ENCODE results near the gene MEAK7. TPM values are rescaled to one million over a fixed set of nuclear protein-coding genes. Genes with fewer than 3 reads are reported as not detected.

MEAK7 gene
- total and polyA plus RNA-seq, 2 of the 8 experiments (the other 6 are each of a cell fraction or from before 2014, with no cell fraction given), result 9.6 to 19.6 TPM

GRCh38 chr16:84508502-84508901 lies 4.0 kb upstream of the MEAK7 start:
- no peak overlapping the region for H3K4me3 ChIP-seq (ENCODE audit: extremely low read depth in 1 of 4, insufficient read depth in 2 of 4, low read depth in 3 of 4, low read length in 4 of 4)
- H3K23me2 ChIP-seq (ENCODE audit: low read depth, low read length), result peaks cover 9% of the 10 kb centered on the region; the same call in 1 of the 2 replicates
- no peak overlapping the region for H3K4me2 ChIP-seq (ENCODE audit: insufficient read depth in 1 of 2, low read depth in 2 of 2, low read length in 2 of 2)
- H3K27ac ChIP-seq (ENCODE audit: low read depth, low read length), result no peak overlapping the region
- H4K91ac ChIP-seq (replicated peaks; ENCODE audit: insufficient read length, low read length), result no peak overlapping the region
- no peak overlapping the region for H3K23ac ChIP-seq (ENCODE audit: insufficient read length)
- H2BK5ac ChIP-seq (ENCODE audit: low read depth, low read length), result no peak overlapping the region
- no peak overlapping the region for H2BK20ac ChIP-seq (ENCODE audit: low read length)
- no peak overlapping the region for H2BK15ac ChIP-seq (ENCODE audit: low read length)
- H2BK120ac ChIP-seq (replicated peaks; ENCODE audit: low read depth, low read length), result no peak overlapping the region
- H3K9ac ChIP-seq (replicated peaks in 1 of 4; ENCODE audit: extremely low read depth in 1 of 4, low read depth in 3 of 4, low read length in 3 of 4), result no peak overlapping the region
- no peak overlapping the region for H2BK12ac ChIP-seq (ENCODE audit: low read depth, low read length)
- no peak overlapping the region for H3K18ac ChIP-seq (ENCODE audit: extremely low read depth, low read length)
- H3K9me3 ChIP-seq (ENCODE audit: insufficient read depth in 2 of 2, low read depth in 1 of 2, low read length in 1 of 2), result no peaks in the 10 kb centered on the region
- no peak overlapping the region for H3K56ac ChIP-seq (replicated peaks; ENCODE audit: insufficient read length, low read depth, low read length)
- FAIRE-seq, result no peak
- ChIA-PET CTCF (ENCODE audit: partially characterized antibody) (interaction anchor here (0.6 to 9.7 kb wide), 10 partner anchors 12 to 440 kb away, joined by 3 to 64 read pairs (median 4); no protein-coding TSS in a partner anchor), POLR2A (ENCODE audit: partially characterized antibody) (interaction anchor here (0.6 to 1.0 kb wide), 2 partner anchors 23 to 140 kb away, joined by 3 to 4 read pairs; partner anchors contain the start of gene ATP2C2)
- H3K4ac ChIP-seq (replicated peaks; ENCODE audit: insufficient read length, low read depth, low read length), result no peak overlapping the region
- H3K79me2 ChIP-seq (ENCODE audit: control insufficient read depth in 1 of 2, insufficient read depth in 2 of 2, low read length in 2 of 2), result peaks cover 0 to 4% of the 10 kb centered on the region in 2 experiments; a peak in 1 of 4 replicates
- H3K79me1 ChIP-seq (ENCODE audit: low read depth, low read length), result no peaks in the 10 kb centered on the region
- no peak overlapping the region for H2AK5ac ChIP-seq (ENCODE audit: low read depth, low read length)
- no peaks in the 10 kb centered on the region for H3K36me3 ChIP-seq (ENCODE audit: control insufficient read depth in 2 of 4, insufficient read depth in 4 of 4, low read length in 3 of 4)
- no peaks in the 10 kb centered on the region for H4K20me1 ChIP-seq (replicated peaks in 1 of 2; ENCODE audit: control insufficient read depth in 1 of 2, insufficient read depth in 2 of 2, low read length in 2 of 2)
- peaks cover 0 to 22% (median 17%) of the 10 kb centered on the region in 4 experiments; a peak in 5 of 7 replicates for H3K4me1 ChIP-seq (replicated peaks in 1 of 4; ENCODE audit: control insufficient read depth in 3 of 4, insufficient read depth in 4 of 4, low read length in 3 of 4)
- no peak for TF ChIP-seq MAFK (IDR thresholded peaks at IDR 0.05; ENCODE audit: low read depth, low read length)
- TF ChIP-seq SRF (IDR thresholded peaks at IDR 0.05; ENCODE audit: low read depth, low read length), result no peak
- TF ChIP-seq POLR2AphosphoS5 (IDR thresholded peaks at IDR 0.05; ENCODE audit: low read depth, low read length), result no peak
- TF ChIP-seq RNF2 (IDR thresholded peaks at IDR 0.05; ENCODE audit: borderline replicate concordance, low read depth, low read length, missing control alignments, poor library complexity, severe bottlenecking), result no peak
- TF ChIP-seq SIRT6 (IDR thresholded peaks at IDR 0.05; ENCODE audit: low read length), result no peak
- no peak for TF ChIP-seq RXRA (IDR thresholded peaks at IDR 0.05; ENCODE audit: insufficient read depth, low read depth, low read length)
- TF ChIP-seq SP4 (IDR thresholded peaks at IDR 0.05; ENCODE audit: low read length), result no peak
- no peak for TF ChIP-seq NANOG (IDR thresholded peaks at IDR 0.05; ENCODE audit: insufficient read depth, low read depth, low read length, poor library complexity, severe bottlenecking)
- TF ChIP-seq ZNF274 (IDR thresholded peaks at IDR 0.05; ENCODE audit: borderline replicate concordance, extremely low read depth, low read length), result no peak
- no peak for TF ChIP-seq KDM1A (IDR thresholded peaks at IDR 0.05; ENCODE audit: borderline replicate concordance, low read length)
- TF ChIP-seq HDAC6 (IDR thresholded peaks at IDR 0.05; ENCODE audit: low read depth, low read length), result no peak
- no peak overlapping the region for H3K14ac ChIP-seq (ENCODE audit: insufficient read length)
- 88% methylated on average over 8 of the region's 8 CpGs; no CpG with 5 or more reads in 1 of the 2 experiments for WGBS, 2 experiments (ENCODE audit: extremely low coverage in 1 of 2, insufficient coverage in 1 of 2, insufficient read length in 1 of 2, insufficient replicate concordance in 2 of 2, low coverage in 1 of 2, low lambda C conversion rate in 2 of 2, missing lambda C conversion rate in 1 of 2)
- H2AFZ ChIP-seq (ENCODE audit: low read length), result no peak overlapping the region
- no peak for DNase-seq (ENCODE audit: low read depth in 1 of 2, low spot score in 2 of 2)
- no peaks in the 10 kb centered on the region for H3K27me3 ChIP-seq (replicated peaks in 1 of 4; ENCODE audit: control insufficient read depth in 3 of 4, extremely low read depth in 1 of 4, insufficient read depth in 3 of 4, low read length in 3 of 4)
- no peak overlapping the region for H4K5ac ChIP-seq (ENCODE audit: insufficient read length, low read depth, low read length)
- H4K8ac ChIP-seq (ENCODE audit: extremely low read depth, insufficient read depth, low read length), result no peak overlapping the region
